Astrocyte (in vitro differentiated cells and primary cell): Measurements from ENCODE around the gene MYCBP2.

ENCODE experiments used
- CTCF ChIP-seq: IDR thresholded peaks from 2 replicates; pipeline ENCODE4 v1.5.1; 2011; ENCODE audit warnings: low read depth, mild to moderate bottlenecking, inconsistent platforms, low read length, moderate library complexity; ENCODE audit not compliant: insufficient read depth
- EZH2 ChIP-seq: IDR thresholded peaks from 2 replicates; pipeline ENCODE4 v1.6.1; 2012; ENCODE audit warnings: mild to moderate bottlenecking, low read length, inconsistent platforms; ENCODE audit not compliant: insufficient read depth

- no peak for TF ChIP-seq CTCF
- TF ChIP-seq EZH2 = no peak
Observed at GRCh38 chr13:77329133-77329910, 2.4 kb upstream of the MYCBP2 start.
